Activated naive CD8-positive, alpha-beta T cell treated with anti-CD3 and anti-CD28 coated beads for 36 hours (primary cell): ENCODE results near the gene KCNH5. TPM values are rescaled to one million over a fixed set of nuclear protein-coding genes. Genes with fewer than 3 reads are reported as not detected.

Source experiments
- DNase-seq: peaks from one replicate; pipeline ENCODE4 v3.0.0; 2021
- H3K27ac Mint-ChIP-seq: one replicate; pipeline ENCODE4 v1.8.0; 2022; ENCODE audit warnings: mild to moderate bottlenecking, moderate library complexity, mixed read lengths
- H3K27me3 Mint-ChIP-seq: one replicate; pipeline ENCODE4 v1.8.0; 2022; ENCODE audit warnings: mild to moderate bottlenecking, mixed read lengths
- H3K36me3 Mint-ChIP-seq: one replicate; pipeline ENCODE4 v1.8.0; 2021; ENCODE audit warnings: mild to moderate bottlenecking, mixed read lengths
- H3K4me1 Mint-ChIP-seq: one replicate; pipeline ENCODE4 v1.8.0; 2021; ENCODE audit warnings: mixed read lengths
- H3K4me3 Mint-ChIP-seq: one replicate; pipeline ENCODE4 v1.8.0; 2022; ENCODE audit warnings: mild to moderate bottlenecking, moderate library complexity, mixed read lengths
- H3K9me3 Mint-ChIP-seq: one replicate; pipeline ENCODE4 v1.8.0; 2022; ENCODE audit warnings: mixed read lengths
- total RNA-seq, 2 experiments: library from RNA; stranded (reverse); gene quantifications; one replicate each; pipeline ENCODE4 v1.2.3, GENCODE V29; 2021

KCNH5 gene
- total RNA-seq, 2 experiments from 2014 or later, result not detected

DNA sequence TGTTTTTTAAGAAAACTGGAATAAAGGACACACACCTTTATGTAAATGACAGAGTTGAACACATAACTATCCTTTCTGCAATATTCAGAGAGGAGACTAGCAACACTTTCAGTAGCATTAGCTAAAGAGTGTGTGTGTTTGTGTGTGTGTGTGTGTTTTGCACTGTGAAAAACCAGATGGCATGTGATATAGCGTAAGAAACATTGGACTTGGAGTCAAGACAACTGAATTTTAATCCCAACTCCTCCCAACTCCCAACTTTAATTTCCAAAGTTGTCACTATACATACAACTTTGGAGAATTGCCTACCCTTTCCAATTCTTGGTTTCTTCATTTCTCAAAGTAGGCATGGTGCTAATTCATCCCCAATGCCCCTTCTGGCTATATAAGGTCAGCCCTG lies 347.8 kb downstream of the KCNH5 start:
- no peaks in the 10 kb centered on the region for H3K4me1 Mint-ChIP-seq
- no peak overlapping the region for H3K4me3 Mint-ChIP-seq
- no peak overlapping the region for H3K27ac Mint-ChIP-seq
- no peaks in the 10 kb centered on the region for H3K36me3 Mint-ChIP-seq
- DNase-seq, result no peak
- H3K27me3 Mint-ChIP-seq, result no peaks in the 10 kb centered on the region
- H3K9me3 Mint-ChIP-seq, result peaks cover 3% of the 10 kb centered on the region

DNA sequence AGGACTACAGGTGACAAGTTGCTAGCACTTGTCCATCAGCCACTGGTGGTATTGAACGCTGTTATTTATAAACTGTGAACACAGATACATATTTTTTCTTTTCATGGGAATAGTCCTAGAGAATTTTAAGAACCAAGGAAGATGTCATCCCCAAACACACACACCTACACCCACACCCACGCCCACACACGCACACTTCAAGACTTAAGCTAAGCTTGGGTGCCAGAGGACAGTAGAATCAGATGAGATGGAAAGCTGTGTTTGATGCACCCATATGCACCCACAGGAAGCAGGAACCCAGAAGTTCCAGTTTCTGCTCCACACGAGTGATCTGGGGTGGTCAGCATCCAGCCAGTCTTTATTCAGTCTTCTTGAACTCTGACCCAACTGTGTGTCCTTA lies 348.3 kb downstream of the KCNH5 start:
- no peaks in the 10 kb centered on the region for H3K27me3 Mint-ChIP-seq
- H3K27ac Mint-ChIP-seq, result no peak overlapping the region
- peaks cover 3% of the 10 kb centered on the region for H3K9me3 Mint-ChIP-seq
- no peaks in the 10 kb centered on the region for H3K36me3 Mint-ChIP-seq
- no peaks in the 10 kb centered on the region for H3K4me1 Mint-ChIP-seq
- no peak for DNase-seq
- H3K4me3 Mint-ChIP-seq, result no peak overlapping the region

DNA sequence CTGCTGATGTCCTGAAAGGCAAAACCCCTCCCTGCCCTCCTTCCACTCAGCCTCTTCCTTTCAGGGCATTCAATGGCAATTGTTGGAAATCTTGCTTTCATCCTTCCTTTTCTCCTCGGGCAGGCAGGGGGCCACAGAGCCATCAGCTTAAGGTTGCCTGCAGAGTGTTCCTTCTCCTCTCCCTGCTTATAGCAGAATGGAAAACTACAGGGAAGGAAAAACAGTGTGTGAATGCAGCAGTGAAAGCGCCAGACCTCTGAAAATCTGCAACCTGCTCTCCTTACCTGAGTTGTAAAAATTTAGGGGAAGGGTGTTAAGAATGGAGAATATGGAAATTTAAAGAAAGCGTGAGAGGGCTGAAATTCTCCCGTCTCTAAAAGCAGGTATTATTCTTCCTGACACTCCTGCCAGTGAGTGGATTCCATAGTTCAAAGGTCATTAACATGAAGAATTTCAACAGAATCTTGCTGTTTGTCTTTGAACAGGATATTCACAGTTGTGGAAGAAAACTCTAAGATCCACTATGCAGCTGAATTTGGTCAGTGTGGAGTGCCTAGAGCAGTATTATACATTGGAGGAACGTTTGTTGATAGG lies 348.8 kb downstream of the KCNH5 start:
- no peak for DNase-seq
- Mint-ChIP-seq H3K4me3 (no peak overlapping the region), H3K27me3 (no peaks in the 10 kb centered on the region), H3K4me1 (no peaks in the 10 kb centered on the region), H3K9me3 (peaks cover 3% of the 10 kb centered on the region), H3K36me3 (no peaks in the 10 kb centered on the region), H3K27ac (no peak overlapping the region)

DNA sequence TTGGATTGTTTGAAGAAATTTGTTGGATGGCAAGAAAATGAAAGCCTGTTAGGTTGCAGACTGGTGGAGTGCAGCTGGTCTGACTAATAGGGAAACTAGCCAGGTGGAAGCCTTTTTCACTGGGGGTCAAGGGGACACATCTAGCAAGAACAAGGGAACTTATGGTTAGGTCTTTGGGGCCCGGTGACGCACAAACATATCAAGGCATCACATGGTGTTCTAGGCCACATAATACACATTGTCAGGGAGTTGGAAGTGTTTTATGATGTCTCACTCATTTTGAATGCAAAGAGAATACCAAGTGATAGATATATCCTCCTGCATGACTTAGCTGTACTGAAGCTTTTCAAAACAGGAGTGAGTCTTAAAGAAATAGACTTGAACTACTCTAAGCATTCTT lies 351.2 kb downstream of the KCNH5 start:
- Mint-ChIP-seq H3K27me3 (no peaks in the 10 kb centered on the region), H3K36me3 (no peaks in the 10 kb centered on the region), H3K27ac (no peak overlapping the region), H3K9me3 (peaks cover 2% of the 10 kb centered on the region), H3K4me1 (no peaks in the 10 kb centered on the region), H3K4me3 (no peak overlapping the region)
- no peak for DNase-seq

GRCh38 chr14:62692490-62693106 lies 352.7 kb downstream of the KCNH5 start:
- H3K4me3 Mint-ChIP-seq, result no peak overlapping the region
- H3K36me3 Mint-ChIP-seq, result no peaks in the 10 kb centered on the region
- DNase-seq, result no peak
- no peaks in the 10 kb centered on the region for H3K27me3 Mint-ChIP-seq
- H3K27ac Mint-ChIP-seq, result no peak overlapping the region
- peaks cover 4% of the 10 kb centered on the region for H3K9me3 Mint-ChIP-seq
- no peaks in the 10 kb centered on the region for H3K4me1 Mint-ChIP-seq

GRCh38 chr14:62691647-62692489 lies 353.4 kb downstream of the KCNH5 start:
- Mint-ChIP-seq H3K4me3 (no peak overlapping the region), H3K9me3 (peaks cover 7% of the 10 kb centered on the region), H3K4me1 (no peaks in the 10 kb centered on the region), H3K36me3 (no peaks in the 10 kb centered on the region), H3K27me3 (no peaks in the 10 kb centered on the region), H3K27ac (no peak overlapping the region)
- DNase-seq, result no peak

GRCh38 chr14:62689733-62690132 lies 355.5 kb downstream of the KCNH5 start:
- H3K4me3 Mint-ChIP-seq, result no peak overlapping the region
- no peaks in the 10 kb centered on the region for H3K27me3 Mint-ChIP-seq

GRCh38 chr14:62687818-62688217 lies 357.4 kb downstream of the KCNH5 start:
- no peak overlapping the region for H3K27ac Mint-ChIP-seq
- H3K36me3 Mint-ChIP-seq, result no peaks in the 10 kb centered on the region

More at GRCh38 chr14:62689733-62690132, 355.5 kb downstream of the KCNH5 start:
- Mint-ChIP-seq H3K27ac (no peak overlapping the region), H3K36me3 (no peaks in the 10 kb centered on the region), H3K9me3 (peaks cover 5% of the 10 kb centered on the region), H3K4me1 (no peaks in the 10 kb centered on the region)
- no peak for DNase-seq

DNA sequence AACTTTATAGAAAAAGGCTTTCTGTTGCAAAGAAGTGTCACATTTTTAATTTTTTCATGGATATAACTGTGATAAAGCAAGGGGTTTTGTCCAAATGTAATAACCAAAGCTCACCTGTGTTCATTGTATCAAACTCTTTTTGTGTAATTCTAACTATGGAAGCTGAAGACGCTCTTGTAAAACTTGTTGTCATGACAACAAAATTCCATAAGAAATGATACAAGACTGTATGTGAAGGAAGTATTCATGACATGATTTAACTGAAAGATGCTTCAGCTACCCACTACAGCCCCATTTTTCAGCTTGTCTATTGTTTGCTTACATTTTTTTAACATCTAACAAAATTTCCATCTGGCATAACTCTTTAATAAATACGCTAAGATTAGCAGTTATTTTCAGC lies 360.9 kb downstream of the KCNH5 start:
- DNase-seq, result no peak
- Mint-ChIP-seq H3K27me3 (no peaks in the 10 kb centered on the region), H3K4me1 (no peaks in the 10 kb centered on the region), H3K27ac (no peak overlapping the region), H3K9me3 (peaks cover 5% of the 10 kb centered on the region), H3K36me3 (no peaks in the 10 kb centered on the region), H3K4me3 (no peak overlapping the region)

More at GRCh38 chr14:62687818-62688217, 357.4 kb downstream of the KCNH5 start:
- Mint-ChIP-seq H3K27me3 (no peaks in the 10 kb centered on the region), H3K4me1 (no peaks in the 10 kb centered on the region), H3K4me3 (no peak overlapping the region), H3K9me3 (peaks cover 5% of the 10 kb centered on the region)
- DNase-seq, result no peak

DNA sequence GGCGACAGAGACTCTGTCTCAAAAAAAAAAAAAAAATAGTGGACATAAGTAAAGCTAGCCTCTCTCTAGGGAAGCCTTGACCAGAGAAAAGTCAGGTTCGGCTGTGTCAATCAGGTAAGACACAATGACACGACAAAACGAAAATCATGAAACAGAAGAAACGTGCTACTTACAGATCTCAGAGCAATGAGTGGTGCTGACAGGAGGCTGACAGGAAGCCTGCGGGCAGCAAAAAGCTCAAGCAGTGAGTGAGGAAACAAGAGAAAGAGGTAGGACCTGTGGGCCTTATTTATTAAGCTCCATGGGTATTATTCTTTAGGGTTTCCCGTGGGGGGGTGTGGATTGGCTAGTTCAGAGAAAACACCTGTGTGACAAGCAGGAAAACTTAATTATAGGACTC lies 363.1 kb downstream of the KCNH5 start:
- no peak for DNase-seq
- Mint-ChIP-seq H3K4me1 (no peaks in the 10 kb centered on the region), H3K36me3 (no peaks in the 10 kb centered on the region), H3K9me3 (peaks cover 2% of the 10 kb centered on the region), H3K27me3 (no peaks in the 10 kb centered on the region), H3K27ac (no peak overlapping the region), H3K4me3 (no peak overlapping the region)

GRCh38 chr14:62674563-62675237 lies 370.6 kb downstream of the KCNH5 start:
- Mint-ChIP-seq H3K27me3 (no peaks in the 10 kb centered on the region), H3K9me3 (no peaks in the 10 kb centered on the region), H3K36me3 (no peaks in the 10 kb centered on the region), H3K27ac (no peak overlapping the region), H3K4me3 (no peak overlapping the region), H3K4me1 (no peaks in the 10 kb centered on the region)
- no peak for DNase-seq

DNA sequence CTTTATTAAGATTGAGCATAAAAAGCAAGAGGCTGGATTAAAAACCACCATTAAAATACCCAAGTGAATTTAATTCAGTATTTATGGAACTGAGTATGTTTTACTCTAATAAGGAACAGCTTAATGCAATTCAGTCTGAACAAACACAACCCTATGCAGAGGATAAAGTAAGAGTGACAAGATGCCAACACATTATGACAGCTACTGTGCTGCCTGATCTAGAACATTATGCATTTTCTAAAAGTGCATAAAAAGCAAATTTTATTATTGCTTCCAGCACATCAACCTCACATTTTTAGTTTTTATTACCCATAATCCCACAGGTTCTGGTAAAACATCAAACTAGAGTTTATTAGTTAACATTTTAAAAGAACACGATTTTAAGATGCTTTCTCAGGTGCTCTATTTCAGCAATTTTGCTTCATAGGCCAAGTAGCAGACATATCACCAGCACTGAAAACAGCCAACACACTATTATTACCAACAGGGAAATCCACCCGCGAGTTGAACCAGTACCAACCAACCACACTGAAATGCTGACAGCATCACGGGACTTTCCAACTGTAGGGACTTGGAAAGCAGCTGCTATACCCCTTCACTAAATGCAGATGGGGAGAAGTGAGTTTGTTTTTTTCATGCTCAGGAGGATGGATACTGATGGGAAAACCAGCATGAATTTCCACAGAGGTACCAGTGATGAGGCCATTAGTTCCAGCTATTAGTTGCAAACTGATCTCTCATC lies 372.1 kb downstream of the KCNH5 start:
- Mint-ChIP-seq H3K36me3 (no peaks in the 10 kb centered on the region), H3K9me3 (no peaks in the 10 kb centered on the region), H3K27ac (no peak overlapping the region), H3K27me3 (no peaks in the 10 kb centered on the region), H3K4me3 (no peak overlapping the region), H3K4me1 (no peaks in the 10 kb centered on the region)
- DNase-seq, result no peak

- Mint-ChIP-seq H3K27me3 (no peaks in the 10 kb centered on the region), H3K4me3 (no peak overlapping the region), H3K4me1 (no peaks in the 10 kb centered on the region), H3K9me3 (no peaks in the 10 kb centered on the region), H3K36me3 (no peaks in the 10 kb centered on the region), H3K27ac (no peak overlapping the region)
- DNase-seq, result no peak
These were observed 374.7 kb downstream of the KCNH5 start for GRCh38 chr14:62670526-62670925.

- Mint-ChIP-seq H3K4me3 (no peak overlapping the region), H3K9me3 (no peaks in the 10 kb centered on the region), H3K27ac (no peak overlapping the region), H3K4me1 (no peaks in the 10 kb centered on the region), H3K27me3 (no peaks in the 10 kb centered on the region), H3K36me3 (no peaks in the 10 kb centered on the region)
- DNase-seq, result no peak
These were observed 377.8 kb downstream of the KCNH5 start for GRCh38 chr14:62667421-62667914.
